NCI-H146 treated with DMSO at 0.1 percent for 48 hours (cell line): ENCODE measurements around the gene IAPP.
"Not testable (repeated sequence)": the region's sequence is repeated elsewhere in the genome, so short reads cannot be mapped to it uniquely, and the experiment has no call there.

Experiments
- DNase-seq: peaks from one replicate; lab custom pipeline; 2025; ENCODE audit not compliant: unreplicated experiment; lab: John Stamatoyannopoulos, UW

Gene IAPP

DNA sequence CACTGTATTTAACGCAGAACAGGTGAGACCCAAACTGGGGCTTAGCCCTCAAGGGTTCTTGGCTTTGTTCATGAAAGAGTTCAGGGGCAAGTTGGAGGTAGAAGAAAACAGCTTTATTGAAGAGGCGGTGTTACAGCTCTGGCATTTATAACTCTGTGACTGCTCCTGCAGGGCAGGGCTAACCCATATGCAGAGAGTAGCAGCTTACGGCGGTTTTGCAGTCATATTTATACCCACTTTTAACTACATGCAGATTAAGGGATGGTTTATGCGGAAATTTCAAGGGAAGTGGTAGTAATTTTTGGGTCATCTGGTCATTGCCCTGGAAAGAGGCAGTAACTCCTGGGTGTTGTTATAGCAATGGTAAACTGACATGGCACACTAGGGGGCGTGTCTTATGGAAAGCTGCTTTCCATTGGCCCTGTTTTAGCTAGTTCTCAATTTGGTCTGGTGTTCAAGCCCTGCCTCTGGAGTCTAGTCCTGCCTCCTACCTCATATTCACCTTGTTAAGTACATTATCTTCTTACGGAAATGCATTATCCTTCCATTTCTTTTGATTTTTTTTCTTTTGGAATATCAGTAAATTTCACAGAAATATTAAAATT, 1.8 kb upstream of the IAPP start:
- no peak for DNase-seq

DNA sequence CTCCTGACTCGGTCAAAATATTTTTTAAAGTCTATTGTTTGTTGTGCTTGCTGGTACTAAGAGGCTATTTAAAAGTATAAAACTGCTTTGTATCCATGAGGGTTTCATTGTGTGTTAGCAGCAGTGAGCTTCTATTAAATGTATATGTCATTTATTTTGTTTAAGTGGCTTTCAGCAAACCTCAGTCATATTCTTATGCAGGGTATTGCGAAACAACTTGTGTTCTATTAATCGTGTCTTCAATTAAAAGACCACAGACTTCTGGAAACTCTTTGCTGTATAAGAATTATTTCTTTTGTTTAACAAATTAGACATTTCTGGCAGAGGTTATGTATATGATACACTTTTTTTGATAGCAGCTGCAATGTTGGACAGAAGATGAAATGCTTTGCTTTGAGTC, 6.5 kb downstream of the IAPP start:
- no peak for DNase-seq

DNA sequence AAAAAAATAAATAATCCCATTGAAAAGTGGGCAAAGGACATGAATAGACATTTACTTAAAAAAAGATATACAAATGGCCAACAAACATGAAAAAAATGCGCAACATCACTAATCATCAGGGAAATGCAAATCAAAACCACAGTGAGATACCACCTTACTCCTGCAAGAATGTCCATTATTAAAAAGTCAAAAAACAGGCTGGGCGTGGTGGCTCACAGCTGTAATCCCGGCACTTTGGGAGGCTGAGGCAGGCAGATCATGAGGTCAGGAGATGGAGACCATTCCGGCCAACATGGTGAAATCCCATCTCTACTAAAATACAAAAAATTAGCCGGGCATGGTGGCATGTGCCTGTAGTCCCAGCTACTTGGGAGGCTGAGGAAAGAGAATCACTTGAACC, 8.6 kb downstream of the IAPP start:
- DNase-seq = not testable (repeated sequence)

DNA sequence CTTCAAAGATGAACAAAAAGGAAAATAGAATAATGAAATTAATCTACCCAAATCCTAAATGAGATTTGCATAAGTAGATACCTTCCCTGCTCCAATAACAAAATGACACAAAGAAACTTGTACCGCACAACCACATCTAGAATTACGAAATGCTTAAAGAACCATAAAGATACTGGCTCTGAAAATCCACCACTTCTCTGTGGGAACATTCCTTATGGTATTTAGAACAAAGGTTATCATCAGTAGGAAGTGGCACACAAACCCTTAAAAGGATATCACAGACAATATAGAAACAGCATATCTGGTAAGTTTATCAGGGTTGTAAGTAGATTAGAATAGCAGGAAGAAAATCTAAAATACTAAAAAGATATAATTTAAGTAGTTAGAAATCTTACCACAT, 11.6 kb downstream of the IAPP start:
- DNase-seq = no peak

DNA sequence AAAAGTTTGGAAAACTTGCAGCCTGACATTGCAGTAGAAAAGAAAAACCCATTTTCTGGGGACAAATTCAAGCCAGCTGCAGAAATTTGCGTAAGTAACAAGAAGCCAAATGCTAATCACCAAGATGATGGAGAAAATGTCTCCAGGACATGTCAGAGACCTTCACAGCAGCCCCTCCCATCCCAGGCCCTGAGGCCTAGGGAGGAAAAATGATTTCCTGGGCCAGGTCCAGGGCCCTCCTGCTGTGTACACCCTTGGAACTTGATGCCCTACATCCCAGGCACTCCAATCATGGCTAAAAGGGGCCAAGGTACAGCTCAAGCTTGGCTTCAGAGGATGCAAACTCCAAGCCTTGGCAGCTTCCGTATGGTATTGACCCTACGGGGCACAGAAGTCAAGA, 14.5 kb downstream of the IAPP start:
- no peak for DNase-seq

DNA sequence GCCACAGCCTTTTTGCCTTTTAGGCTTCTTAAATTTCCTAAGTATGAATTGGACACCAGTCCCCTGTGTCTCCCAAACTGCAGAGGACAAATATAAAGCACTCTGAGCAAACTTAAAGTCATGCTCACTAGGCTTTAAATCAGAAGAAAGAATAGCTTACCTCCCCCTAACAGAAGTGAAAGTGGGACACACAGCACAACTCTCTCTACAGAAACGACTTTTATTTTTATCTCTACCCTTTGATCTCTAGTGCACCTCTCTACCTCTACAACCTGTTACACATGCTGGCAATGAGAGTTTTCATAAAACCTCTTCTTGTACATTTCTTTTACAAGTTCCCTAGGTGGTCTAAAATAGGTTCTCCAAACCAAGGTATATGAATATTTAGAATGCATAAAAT, 19.7 kb downstream of the IAPP start:
- DNase-seq = no peak

DNA sequence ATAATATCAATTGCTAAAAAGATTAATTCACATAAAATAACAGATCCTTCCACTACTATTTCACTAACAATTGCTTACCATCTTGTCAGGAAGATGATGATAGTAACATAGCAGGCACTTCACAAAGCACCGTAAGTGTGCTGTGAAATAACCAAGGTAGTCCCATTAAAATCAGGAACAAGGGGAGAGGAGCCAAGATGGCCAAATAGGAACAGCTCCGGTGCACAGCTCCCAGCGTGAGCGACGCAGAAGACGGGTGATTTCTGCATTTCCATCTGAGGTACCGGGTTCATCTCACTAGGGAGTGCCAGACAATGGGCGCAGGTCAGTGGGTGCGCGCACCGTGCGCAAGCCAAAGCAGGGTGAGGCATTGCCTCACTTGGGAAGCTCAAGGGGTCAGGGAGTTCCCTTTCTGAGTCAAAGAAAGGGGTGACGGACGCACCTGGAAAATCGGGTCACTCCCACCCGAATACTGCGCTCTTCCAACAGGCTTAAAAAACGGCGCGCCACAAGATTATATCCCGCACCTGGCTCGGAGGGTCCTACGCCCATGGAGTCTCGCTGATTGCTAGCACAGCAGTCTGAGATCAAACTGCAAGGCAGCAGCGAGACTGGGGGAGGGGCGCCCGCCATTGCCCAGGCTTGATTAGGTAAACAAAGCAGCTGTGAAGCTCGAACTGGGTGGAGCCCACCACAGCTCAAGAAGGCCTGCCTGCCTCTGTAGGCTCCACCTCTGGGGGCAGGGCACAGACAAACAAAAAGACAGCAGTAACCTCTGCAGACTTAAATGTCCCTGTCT, 22.3 kb downstream of the IAPP start:
- DNase-seq = peak; percentile 56

DNA sequence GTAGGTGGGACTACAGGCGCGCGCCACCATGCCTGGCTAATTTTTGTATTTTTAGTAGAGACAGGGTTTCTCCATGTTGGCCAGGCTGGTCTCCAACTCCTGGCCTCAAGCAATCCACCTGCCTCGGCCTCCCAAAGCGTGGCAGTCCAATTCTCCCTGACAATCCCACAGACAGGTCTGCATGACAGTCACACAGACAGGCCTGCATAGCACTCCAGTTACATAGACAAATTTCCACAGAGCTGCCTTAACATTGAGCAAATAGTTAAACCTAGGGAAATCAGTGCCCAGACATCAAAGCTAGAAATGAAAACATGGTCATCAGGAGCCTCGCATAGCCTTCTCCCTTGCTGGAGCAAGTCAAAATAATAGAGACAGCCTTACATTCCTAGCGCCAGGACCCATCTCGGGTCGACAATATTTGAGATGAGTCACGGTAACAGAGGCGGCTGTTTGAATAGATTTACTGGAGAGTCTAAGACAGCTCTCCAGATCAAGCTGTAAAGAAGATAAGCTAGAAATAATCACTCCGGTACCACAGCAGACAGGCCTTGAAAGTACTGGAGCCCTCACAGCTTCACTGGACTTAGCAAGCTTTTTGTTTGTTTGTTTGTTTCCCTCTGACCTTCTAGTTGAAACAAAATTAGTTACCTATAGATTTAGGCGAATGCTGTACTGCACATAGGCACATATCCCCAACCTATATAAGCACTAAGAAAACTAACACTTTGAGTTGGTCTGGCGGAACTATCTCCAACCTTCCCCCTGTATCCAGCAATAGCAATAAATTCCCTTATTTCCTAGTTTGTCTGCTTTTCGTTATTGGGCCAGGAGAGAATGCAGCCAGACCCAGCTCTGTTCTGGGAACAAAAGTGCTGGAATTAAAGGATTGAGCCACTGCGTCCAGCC, 40.9 kb downstream of the IAPP start:
- no peak for DNase-seq

DNA sequence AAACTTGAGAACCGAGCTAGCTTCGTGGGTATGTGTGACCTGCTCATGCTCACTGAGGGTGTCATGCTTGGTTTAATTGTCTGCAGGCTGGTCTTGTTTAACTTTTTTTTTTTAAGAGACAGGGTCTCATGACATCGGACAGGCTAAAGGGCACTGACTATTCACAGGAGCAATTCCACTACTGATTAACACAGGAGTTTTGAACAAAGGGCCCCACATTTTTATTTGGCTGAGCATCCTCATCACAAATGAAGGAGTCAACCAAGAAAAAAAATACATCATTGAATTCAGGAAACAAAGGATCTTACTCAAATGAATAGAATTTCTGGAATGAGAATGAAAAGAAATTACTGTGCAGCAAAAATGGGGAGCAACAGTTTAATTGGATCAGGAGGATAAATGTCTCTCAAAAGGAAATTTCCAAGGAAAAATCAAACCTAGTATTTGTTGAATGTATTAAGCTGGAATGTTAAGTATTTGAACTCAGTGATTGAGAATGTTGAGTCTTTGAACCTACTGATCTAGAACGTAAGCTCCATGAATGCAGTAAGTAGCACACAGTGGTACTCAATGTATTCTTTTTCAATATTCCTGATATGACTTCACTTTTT, 43.9 kb downstream of the IAPP start:
- no peak for DNase-seq

DNA sequence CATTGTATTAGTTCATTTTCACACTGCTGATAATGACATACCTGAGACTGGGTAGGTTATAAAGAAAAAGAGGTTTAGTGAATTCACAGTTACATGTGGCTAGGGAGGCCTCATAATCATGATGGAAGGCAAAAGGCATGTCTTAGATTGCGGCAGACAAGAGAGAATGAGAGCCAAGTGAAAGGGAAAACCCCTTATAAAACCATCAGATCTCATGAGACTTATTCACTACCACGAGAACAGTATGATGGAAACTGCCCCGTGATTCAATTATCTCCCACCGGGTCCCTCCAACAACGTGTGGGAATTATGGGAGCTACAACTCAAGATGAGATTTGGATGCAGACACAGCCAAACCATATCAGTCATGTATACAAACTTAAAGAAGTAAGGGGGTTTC, 45.7 kb downstream of the IAPP start:
- not testable (repeated sequence) for DNase-seq

DNA sequence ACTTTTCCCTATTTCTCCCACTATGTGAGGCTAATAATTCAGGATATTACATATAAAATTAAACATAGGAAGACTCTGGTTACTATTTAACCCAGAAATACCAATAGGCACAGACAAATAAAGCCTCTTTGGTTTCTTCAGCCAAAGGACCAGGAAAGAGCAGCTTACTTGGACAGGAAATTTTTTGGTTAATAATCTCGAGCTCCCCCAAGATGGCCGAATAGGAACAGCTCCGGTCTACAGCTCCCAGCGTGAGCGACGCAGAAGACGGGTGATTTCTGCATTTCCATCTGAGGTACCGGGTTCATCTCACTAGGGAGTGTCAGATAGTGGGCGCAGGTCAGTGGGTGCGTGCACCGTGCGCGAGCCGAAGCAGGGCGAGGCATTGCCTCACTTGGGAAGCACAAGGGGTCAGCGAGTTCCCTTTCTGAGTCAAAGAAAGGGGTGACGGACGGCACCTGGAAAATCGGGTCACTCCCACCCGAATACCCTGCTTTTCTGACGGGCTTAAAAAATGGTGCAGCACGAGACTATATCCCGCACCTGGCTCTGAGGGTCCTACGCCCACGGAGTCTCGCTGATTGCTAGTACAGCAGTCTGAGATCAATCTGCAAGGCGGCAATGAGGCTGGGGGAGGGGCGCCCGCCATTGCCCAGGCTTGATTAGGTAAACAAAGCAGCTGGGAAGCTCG, 46.5 kb downstream of the IAPP start:
- peak; percentile 72 for DNase-seq

DNA sequence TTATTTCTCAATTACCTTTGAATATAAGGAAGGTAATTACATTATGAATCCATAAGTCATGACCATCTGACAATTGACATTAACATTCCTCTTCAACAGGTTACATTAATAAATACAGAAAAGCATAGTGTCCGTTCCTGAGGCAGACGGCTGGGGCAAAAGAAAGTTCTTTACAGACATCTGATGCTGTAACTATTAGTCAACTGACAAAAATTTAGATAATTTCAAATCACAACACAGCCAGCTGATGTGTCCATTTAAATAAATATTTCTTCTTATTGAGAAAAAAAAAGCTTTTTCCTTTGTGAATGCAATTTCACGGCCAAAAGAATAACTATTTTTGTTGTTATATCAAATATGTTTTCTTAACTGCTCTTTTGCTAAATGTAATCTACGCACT, 55.5 kb downstream of the IAPP start:
- DNase-seq = no peak
